Fibroblast of lung (primary cell): ENCODE measurements around the gene OSBPL9.

Experiments
- EZH2 ChIP-seq: IDR thresholded peaks from 2 replicates; pipeline ENCODE4 v1.5.1; 2012; ENCODE audit warnings: low read length, control low read depth, mild to moderate bottlenecking; ENCODE audit errors: missing control alignments
- TF ChIP-seq, protein P1 (sequence below), 2 donors: IDR thresholded peaks in 1 of 2; conservative IDR thresholded peaks in 1 of 2; 1 replicate in 1 of 2; 2 replicates in 1 of 2; pipeline ENCODE4 v1.5.1; 2011 to 2012; ENCODE audit warnings: low read length in 2 of 2, control low read depth in 1 of 2, inconsistent platforms in 1 of 2, low read depth in 1 of 2, mild to moderate bottlenecking in 1 of 2

- TF ChIP-seq, protein P1, sequence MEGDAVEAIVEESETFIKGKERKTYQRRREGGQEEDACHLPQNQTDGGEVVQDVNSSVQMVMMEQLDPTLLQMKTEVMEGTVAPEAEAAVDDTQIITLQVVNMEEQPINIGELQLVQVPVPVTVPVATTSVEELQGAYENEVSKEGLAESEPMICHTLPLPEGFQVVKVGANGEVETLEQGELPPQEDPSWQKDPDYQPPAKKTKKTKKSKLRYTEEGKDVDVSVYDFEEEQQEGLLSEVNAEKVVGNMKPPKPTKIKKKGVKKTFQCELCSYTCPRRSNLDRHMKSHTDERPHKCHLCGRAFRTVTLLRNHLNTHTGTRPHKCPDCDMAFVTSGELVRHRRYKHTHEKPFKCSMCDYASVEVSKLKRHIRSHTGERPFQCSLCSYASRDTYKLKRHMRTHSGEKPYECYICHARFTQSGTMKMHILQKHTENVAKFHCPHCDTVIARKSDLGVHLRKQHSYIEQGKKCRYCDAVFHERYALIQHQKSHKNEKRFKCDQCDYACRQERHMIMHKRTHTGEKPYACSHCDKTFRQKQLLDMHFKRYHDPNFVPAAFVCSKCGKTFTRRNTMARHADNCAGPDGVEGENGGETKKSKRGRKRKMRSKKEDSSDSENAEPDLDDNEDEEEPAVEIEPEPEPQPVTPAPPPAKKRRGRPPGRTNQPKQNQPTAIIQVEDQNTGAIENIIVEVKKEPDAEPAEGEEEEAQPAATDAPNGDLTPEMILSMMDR (conservative IDR thresholded peaks at IDR 0.05 in 1 of 2, IDR thresholded peaks at IDR 0.05 in 1 of 2; ENCODE audit: low read depth in 1 of 2, low read length in 2 of 2), result no peak
- TF ChIP-seq EZH2, result no peak
Measured at GRCh38 chr1:51837243-51837642, 220.4 kb downstream of the OSBPL9 start.
